Ovary (tissue), 3 donors: ENCODE measurements around the gene SHMT2.
A peak's percentile ranks its signal among the peaks of the same experiment; 100 is the strongest.

Experiments
- POLR2A ChIP-seq: fragments of 450-650 bp; IDR thresholded peaks from one replicate; pipeline ENCODE4 v1.6.1; 2017; ENCODE audit warnings: antibody characterized with exemption, mild to moderate bottlenecking, moderate library complexity
- TF ChIP-seq, protein P1 (sequence below), 3 donors: fragments of 450-650 bp in 2 of 3; fragments of 200-600 bp in 1 of 3; IDR thresholded peaks; one replicate each; pipeline versions ENCODE4 v1.5.1 to v1.8.0; 2016 to 2022; ENCODE audit warnings: antibody characterized with exemption in 3 of 3, mild to moderate bottlenecking in 1 of 3
- donor health status: DM: no; HTN: no; CAD: no.

- TF ChIP-seq POLR2A, result no peak
- TF ChIP-seq, protein P1, sequence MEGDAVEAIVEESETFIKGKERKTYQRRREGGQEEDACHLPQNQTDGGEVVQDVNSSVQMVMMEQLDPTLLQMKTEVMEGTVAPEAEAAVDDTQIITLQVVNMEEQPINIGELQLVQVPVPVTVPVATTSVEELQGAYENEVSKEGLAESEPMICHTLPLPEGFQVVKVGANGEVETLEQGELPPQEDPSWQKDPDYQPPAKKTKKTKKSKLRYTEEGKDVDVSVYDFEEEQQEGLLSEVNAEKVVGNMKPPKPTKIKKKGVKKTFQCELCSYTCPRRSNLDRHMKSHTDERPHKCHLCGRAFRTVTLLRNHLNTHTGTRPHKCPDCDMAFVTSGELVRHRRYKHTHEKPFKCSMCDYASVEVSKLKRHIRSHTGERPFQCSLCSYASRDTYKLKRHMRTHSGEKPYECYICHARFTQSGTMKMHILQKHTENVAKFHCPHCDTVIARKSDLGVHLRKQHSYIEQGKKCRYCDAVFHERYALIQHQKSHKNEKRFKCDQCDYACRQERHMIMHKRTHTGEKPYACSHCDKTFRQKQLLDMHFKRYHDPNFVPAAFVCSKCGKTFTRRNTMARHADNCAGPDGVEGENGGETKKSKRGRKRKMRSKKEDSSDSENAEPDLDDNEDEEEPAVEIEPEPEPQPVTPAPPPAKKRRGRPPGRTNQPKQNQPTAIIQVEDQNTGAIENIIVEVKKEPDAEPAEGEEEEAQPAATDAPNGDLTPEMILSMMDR (IDR thresholded peaks at IDR 0.05), result peak; percentile 46 to 67 (median 63)
These were observed 15.1 kb upstream of the SHMT2 start for GRCh38 chr12:57214398-57214781.
